AG09319 (cell line): Measurements from ENCODE around the gene WFS1.

Source experiments
- DNase-seq: peaks from one replicate; pipeline ENCODE4 v3.0.0-alpha.2; 2010; ENCODE audit warnings: low read depth; ENCODE audit errors: extremely low read depth
- CTCF ChIP-seq: IDR thresholded peaks from 2 replicates; pipeline ENCODE4 v1.5.1; 2011; ENCODE audit warnings: low read depth, mild to moderate bottlenecking, inconsistent platforms, low read length, moderate library complexity

WFS1 gene

DNA sequence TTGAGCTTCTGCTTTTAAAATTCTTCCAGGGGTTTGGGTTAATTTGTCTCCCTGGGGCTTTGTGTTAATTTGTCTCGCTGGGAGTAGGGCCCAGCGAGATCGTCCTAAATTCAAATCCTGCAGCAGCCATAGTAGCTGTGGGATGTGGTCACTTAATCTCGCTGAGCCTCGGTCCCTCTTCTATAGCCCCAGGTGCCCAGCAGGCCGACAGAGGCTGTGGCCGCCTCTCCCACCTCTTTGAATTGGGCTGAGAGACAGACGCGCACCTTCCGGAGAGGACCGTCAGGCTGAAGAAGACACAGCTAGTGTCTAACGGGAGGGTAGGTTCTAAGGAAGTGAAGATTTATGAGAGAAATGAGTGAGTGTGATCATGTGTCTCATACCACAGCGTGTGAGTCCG is 15.7 kb upstream of the WFS1 start:
- TF ChIP-seq CTCF = no peak
- no peak for DNase-seq

DNA sequence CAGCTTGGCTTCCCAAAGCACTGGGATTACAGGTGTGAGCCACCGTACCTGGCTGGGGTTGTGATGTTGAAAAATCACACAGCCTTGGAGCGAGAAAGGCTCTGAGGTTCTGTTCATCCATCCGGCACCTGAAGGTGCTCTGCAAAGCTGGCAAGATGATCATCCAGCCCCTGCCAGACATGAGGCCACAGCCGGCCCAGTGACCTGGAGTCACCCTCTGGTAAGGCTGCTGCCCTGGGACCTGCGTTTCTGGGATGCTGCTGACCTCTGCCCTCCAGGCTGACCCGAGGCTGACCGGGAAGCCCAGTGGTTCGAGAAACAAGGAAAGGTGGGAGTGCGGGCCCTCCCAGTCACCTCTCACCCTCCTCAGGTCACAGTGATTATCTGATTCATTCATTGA is 13.5 kb upstream of the WFS1 start:
- no peak for TF ChIP-seq CTCF

DNA sequence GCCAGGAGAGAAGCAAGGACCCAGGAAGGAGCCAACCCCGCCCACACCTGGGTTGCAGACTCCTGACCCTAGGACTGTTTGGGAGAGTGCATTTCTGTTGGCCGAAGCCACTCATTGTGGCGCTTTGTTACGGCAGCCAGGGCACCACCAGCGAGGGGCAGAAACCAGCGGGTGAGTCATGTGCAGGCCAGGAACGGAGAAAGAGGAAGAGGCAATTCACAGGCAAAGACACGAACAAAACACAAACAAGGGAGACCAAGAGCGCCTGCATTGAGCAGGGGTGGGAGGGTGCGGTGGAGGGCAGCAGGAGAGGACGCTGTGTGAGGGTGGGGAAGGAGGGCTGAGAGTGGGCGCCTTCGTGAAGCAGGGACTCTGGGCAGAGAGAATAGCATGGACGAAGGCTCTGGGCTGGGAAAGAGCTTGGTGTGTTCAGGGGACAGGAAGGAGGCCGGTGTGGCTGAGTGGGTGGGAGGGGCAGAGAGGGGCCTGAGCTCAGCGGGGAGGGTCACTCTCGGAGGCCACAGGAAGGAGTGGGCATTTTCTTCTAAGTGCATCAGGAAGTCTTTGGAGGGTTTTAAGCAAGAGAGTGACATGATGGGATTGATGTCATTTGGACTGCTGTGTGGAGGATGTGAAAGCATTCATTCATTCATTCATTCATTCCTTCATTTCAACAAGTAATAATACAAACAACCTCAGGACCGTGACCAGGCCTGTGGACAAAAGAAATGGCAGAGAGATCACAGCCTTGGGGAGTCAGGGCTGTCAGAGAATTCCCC is 12.2 kb upstream of the WFS1 start:
- no peak for DNase-seq
- TF ChIP-seq CTCF = no peak

More for the DNA sequence above, 13.5 kb upstream of the WFS1 start:
- no peak for DNase-seq

DNA sequence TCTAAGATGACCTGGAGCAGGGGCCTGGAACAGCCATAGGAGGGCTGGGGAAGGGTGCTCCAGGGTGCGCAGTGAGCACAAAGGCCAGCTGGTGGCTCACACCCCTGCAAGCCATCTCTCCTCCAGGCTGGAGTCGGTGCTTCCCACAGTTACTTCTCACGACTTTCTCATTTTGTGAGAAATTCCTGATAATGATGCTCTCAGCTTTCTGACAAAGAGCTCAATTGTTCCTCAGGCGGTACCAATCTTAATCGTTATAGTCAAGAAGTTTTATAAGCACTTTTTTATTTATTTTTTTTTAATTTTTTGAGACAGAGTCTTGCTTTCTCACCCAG is 11.7 kb upstream of the WFS1 start:
- TF ChIP-seq CTCF = no peak
- no peak for DNase-seq

DNA sequence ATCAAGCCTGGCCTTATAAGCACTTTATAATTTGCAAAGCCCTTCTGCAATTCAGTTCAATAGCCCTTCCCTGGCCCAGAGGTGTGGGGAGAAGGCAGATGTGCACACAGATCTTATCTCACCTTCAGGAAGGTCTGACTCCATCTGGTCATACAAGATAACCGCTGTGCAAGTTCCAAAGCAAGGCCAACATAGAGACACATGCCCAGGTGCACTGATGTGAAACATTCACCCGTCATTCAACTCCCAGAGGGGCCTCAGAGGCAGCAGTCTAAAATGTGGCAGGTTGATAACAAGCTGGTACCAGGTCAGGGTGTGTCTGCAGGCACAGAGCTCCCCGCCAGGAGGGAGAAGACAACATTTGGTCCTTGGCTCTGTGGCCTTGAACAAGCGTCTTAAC is 10.9 kb upstream of the WFS1 start:
- no peak for DNase-seq
- TF ChIP-seq CTCF = no peak

GRCh38 chr4:6259886-6260285 is 9.8 kb upstream of the WFS1 start:
- DNase-seq = no peak

DNA sequence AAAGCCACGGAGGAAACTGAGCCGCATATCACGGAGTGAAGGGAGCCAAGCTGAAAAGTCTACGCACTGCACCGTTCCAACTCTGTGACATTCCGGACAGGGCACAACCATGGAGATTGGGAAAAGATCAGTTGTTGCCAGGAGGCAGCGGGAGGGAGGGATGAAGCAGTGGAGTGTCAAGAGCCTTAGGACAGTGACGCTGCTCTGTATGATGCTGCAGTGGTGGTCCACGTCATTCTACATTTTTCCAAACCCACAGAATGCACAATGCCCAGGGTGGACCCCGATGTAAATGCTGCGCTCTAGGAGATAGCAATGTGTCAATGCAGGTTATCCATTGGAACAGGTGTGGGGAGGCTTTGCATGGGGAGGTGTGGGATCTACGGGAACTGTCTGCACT is 7.5 kb upstream of the WFS1 start:
- DNase-seq = no peak
- TF ChIP-seq CTCF = no peak

More at GRCh38 chr4:6259886-6260285, 9.8 kb upstream of the WFS1 start:
- no peak for TF ChIP-seq CTCF
